ENCODE data around the gene TRIM13. TPM values are rescaled to one million over a fixed set of nuclear protein-coding genes. Genes with fewer than 3 reads are reported as not detected.

Gene TRIM13
- total RNA-seq, 1 experiment from 2014 or later = 22.4 TPM

DNA sequence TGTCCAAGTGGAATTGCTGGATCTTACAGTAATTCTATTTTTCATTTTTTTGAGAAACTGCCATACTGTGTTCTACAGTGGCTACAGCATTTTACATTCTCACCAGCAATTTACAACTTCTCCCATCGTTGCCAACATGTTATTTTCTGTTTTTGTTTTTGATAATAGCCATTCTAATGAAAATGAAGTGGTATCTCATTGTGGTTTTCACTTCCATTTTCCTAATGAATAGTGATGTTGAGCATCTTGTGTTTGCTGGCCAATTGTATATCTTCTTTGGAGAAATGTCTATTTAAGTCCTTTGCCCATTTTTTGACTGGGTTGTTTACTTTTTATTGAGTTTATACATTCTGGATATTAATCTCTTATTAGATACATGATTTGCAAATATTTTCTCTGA lies 57.0 kb downstream of the TRIM13 start:
- Histone ChIP-seq H3K27ac (ENCODE audit: low read length) (no peak overlapping the region), H3K36me3 (ENCODE audit: control insufficient read depth, insufficient read depth, low read length) (peaks cover 7% of the 10 kb centered on the region), H3K9me3 (ENCODE audit: control insufficient read depth, insufficient read depth, low read depth, low read length) (no peaks in the 10 kb centered on the region), H3K4me3 (ENCODE audit: low read depth in 2 of 2, low read length in 2 of 2) (no peak overlapping the region), H3K27me3 (ENCODE audit: control insufficient read depth, insufficient read depth, low read length) (no peaks in the 10 kb centered on the region), H3K4me1 (ENCODE audit: control insufficient read depth, insufficient read depth, low read length) (no peaks in the 10 kb centered on the region)
- ChIA-PET CTCF (no interaction called here), POLR2A (no interaction called here)
- intact Hi-C loops (cut with micrococcal nuclease; ENCODE audit: unreplicated experiment) = no loop called here
- ATAC-seq (no peak), DNase-seq (ENCODE audit: low read depth, low spot score) (no peak)
- no TSS peak for BruUV-seq (replicated peaks)
- TF ChIP-seq, protein P1, sequence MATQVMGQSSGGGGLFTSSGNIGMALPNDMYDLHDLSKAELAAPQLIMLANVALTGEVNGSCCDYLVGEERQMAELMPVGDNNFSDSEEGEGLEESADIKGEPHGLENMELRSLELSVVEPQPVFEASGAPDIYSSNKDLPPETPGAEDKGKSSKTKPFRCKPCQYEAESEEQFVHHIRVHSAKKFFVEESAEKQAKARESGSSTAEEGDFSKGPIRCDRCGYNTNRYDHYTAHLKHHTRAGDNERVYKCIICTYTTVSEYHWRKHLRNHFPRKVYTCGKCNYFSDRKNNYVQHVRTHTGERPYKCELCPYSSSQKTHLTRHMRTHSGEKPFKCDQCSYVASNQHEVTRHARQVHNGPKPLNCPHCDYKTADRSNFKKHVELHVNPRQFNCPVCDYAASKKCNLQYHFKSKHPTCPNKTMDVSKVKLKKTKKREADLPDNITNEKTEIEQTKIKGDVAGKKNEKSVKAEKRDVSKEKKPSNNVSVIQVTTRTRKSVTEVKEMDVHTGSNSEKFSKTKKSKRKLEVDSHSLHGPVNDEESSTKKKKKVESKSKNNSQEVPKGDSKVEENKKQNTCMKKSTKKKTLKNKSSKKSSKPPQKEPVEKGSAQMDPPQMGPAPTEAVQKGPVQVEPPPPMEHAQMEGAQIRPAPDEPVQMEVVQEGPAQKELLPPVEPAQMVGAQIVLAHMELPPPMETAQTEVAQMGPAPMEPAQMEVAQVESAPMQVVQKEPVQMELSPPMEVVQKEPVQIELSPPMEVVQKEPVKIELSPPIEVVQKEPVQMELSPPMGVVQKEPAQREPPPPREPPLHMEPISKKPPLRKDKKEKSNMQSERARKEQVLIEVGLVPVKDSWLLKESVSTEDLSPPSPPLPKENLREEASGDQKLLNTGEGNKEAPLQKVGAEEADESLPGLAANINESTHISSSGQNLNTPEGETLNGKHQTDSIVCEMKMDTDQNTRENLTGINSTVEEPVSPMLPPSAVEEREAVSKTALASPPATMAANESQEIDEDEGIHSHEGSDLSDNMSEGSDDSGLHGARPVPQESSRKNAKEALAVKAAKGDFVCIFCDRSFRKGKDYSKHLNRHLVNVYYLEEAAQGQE (IDR thresholded peaks at IDR 0.05; ENCODE audit: insufficient read depth in 1 of 2, low read depth in 2 of 2, low read length in 1 of 2) = no peak
- no peak for TF ChIP-seq SIN3A (IDR thresholded peaks at IDR 0.05; ENCODE audit: borderline replicate concordance, insufficient read depth, low read depth, low read length)
- no peak for TF ChIP-seq POLR2AphosphoS5 (IDR thresholded peaks at IDR 0.05; ENCODE audit: low read depth, low read length)
- TF ChIP-seq, protein P2, sequence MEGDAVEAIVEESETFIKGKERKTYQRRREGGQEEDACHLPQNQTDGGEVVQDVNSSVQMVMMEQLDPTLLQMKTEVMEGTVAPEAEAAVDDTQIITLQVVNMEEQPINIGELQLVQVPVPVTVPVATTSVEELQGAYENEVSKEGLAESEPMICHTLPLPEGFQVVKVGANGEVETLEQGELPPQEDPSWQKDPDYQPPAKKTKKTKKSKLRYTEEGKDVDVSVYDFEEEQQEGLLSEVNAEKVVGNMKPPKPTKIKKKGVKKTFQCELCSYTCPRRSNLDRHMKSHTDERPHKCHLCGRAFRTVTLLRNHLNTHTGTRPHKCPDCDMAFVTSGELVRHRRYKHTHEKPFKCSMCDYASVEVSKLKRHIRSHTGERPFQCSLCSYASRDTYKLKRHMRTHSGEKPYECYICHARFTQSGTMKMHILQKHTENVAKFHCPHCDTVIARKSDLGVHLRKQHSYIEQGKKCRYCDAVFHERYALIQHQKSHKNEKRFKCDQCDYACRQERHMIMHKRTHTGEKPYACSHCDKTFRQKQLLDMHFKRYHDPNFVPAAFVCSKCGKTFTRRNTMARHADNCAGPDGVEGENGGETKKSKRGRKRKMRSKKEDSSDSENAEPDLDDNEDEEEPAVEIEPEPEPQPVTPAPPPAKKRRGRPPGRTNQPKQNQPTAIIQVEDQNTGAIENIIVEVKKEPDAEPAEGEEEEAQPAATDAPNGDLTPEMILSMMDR (IDR thresholded peaks at IDR 0.05) = no peak
- TF ChIP-seq TCF7L2 (IDR thresholded peaks at IDR 0.05; ENCODE audit: low read depth, low read length) = no peak
- in situ Hi-C loops (cut with HindIII; ENCODE audit: low pct_unique_long_range_greater_than_20kb, low sequenced_read_pairs) = no loop called here

DNA sequence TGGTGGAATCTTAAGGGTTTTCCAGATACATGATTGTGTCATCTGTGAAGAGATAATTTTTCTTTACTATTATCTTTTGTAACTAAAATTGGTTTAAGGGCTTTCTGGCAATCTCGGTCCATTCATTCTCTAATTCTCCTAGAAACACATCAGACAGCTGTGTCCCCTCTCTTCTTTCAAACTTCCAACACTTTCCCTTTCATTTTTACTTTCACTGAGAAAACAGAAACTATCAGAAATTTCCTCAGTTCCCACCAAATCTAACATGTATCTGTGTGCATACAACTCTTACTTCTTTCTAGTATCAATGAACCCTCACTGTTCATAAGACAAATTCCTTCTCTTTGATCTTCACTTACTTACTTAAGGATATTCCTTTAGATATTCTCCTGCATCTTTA lies 58.6 kb downstream of the TRIM13 start:
- H3K36me3 ChIP-seq (ENCODE audit: control insufficient read depth, insufficient read depth, low read length) = peaks cover 3% of the 10 kb centered on the region; the same call in 1 of the 2 replicates
- TF ChIP-seq TCF7L2 (IDR thresholded peaks at IDR 0.05; ENCODE audit: low read depth, low read length) (no peak), SIN3A (IDR thresholded peaks at IDR 0.05; ENCODE audit: borderline replicate concordance, insufficient read depth, low read depth, low read length) (no peak), POLR2AphosphoS5 (IDR thresholded peaks at IDR 0.05; ENCODE audit: low read depth, low read length) (no peak)
- TF ChIP-seq, protein P1 (IDR thresholded peaks at IDR 0.05; ENCODE audit: insufficient read depth in 1 of 2, low read depth in 2 of 2, low read length in 1 of 2) = no peak
- TF ChIP-seq, protein P2 (IDR thresholded peaks at IDR 0.05) = no peak
- BruUV-seq (replicated peaks) = no TSS peak

More for the DNA sequence above, 58.6 kb downstream of the TRIM13 start:
- in situ Hi-C loops (cut with HindIII; ENCODE audit: low pct_unique_long_range_greater_than_20kb, low sequenced_read_pairs) (no loop called here), intact Hi-C loops (cut with micrococcal nuclease; ENCODE audit: unreplicated experiment) (no loop called here)
- no peak for DNase-seq (ENCODE audit: low read depth, low spot score)
- H3K27ac ChIP-seq (ENCODE audit: low read length) = no peak overlapping the region
- ChIA-PET POLR2A (no interaction called here), CTCF (no interaction called here)
- no peak overlapping the region for H3K4me3 ChIP-seq (ENCODE audit: low read depth in 2 of 2, low read length in 2 of 2)
- no peaks in the 10 kb centered on the region for H3K27me3 ChIP-seq (ENCODE audit: control insufficient read depth, insufficient read depth, low read length)
- H3K4me1 ChIP-seq (ENCODE audit: control insufficient read depth, insufficient read depth, low read length) = no peaks in the 10 kb centered on the region
- H3K9me3 ChIP-seq (ENCODE audit: control insufficient read depth, insufficient read depth, low read depth, low read length) = no peaks in the 10 kb centered on the region
- no peak for ATAC-seq

Data from Panc1 (cell line).